ENCODE results near the gene KHK. TPM values are rescaled to one million over a fixed set of nuclear protein-coding genes. Genes with fewer than 3 reads are reported as not detected.

KHK gene
- total and polyA plus RNA-seq, 3 experiments from 2014 or later = 6.5 to 17.8 (median 14.5) TPM

- POLR2A ChIA-PET = interaction anchor here (1.9 to 2.6 kb wide), 2 partner anchors 11 to 64 kb away, joined by 5 to 27 read pairs; partner anchors contain the start of genes ABHD1 and OST4
- Mint-ChIP-seq H3K27ac (peak overlapping the region; percentile 76 to 98 (median 96)), H3K4me3 (peak overlapping the region; percentile 89 to 97 (median 94)), H3K27me3 (peaks cover 0 to 2% of the 10 kb centered on the region in 2 donors), H3K9me3 (peaks cover 0 to 2% (median 0%) of the 10 kb centered on the region in 5 donors), H3K36me3 (peaks cover 0 to 37% (median 0%) of the 10 kb centered on the region in 3 donors), H3K4me1 (peaks cover 19 to 31% (median 21%) of the 10 kb centered on the region in 3 donors)
- H3K4me1 ChIP-seq (ENCODE audit: insufficient read depth, low read length) = peaks cover 15% of the 10 kb centered on the region
- H3K9me3 ChIP-seq (ENCODE audit: low read length) = no peaks in the 10 kb centered on the region
- no peaks in the 10 kb centered on the region for H3K27me3 ChIP-seq (ENCODE audit: insufficient read depth, low read length, poor library complexity, severe bottlenecking)
- DNase-seq = no peak
- CTCF ChIA-PET = interaction anchor here (2.0 to 3.6 kb wide), 2 partner anchors 11 to 48 kb away, joined by 6 to 24 read pairs; partner anchors contain the start of genes ABHD1 and KHK
- peak overlapping the region; percentile 86 for H3K4me3 ChIP-seq (ENCODE audit: low read length)
- peaks cover 15% of the 10 kb centered on the region for H3K36me3 ChIP-seq (ENCODE audit: insufficient read depth, low read length)
- H3K27ac ChIP-seq (ENCODE audit: low read depth, low read length) = peak overlapping the region; percentile 91
Measured at GRCh38 chr2:27134781-27135477, 48.4 kb downstream of the KHK start.

- Mint-ChIP-seq H3K27ac (peak overlapping the region in 4 of 8 donors; percentile 72 to 98 (median 80)), H3K9me3 (peaks cover 0 to 2% (median 0%) of the 10 kb centered on the region in 5 donors), H3K36me3 (peaks cover 0 to 32% (median 0%) of the 10 kb centered on the region in 3 donors), H3K4me3 (peak overlapping the region; percentile 23 to 97 (median 93)), H3K4me1 (peaks cover 19 to 31% (median 21%) of the 10 kb centered on the region in 3 donors), H3K27me3 (peaks cover 0 to 2% of the 10 kb centered on the region in 2 donors)
- POLR2A ChIA-PET = no interaction called here
- Histone ChIP-seq H3K36me3 (ENCODE audit: insufficient read depth, low read length) (peaks cover 15% of the 10 kb centered on the region), H3K4me1 (ENCODE audit: insufficient read depth, low read length) (peaks cover 15% of the 10 kb centered on the region), H3K27ac (ENCODE audit: low read depth, low read length) (no peak overlapping the region), H3K4me3 (ENCODE audit: low read length) (no peak overlapping the region), H3K9me3 (ENCODE audit: low read length) (no peaks in the 10 kb centered on the region), H3K27me3 (ENCODE audit: insufficient read depth, low read length, poor library complexity, severe bottlenecking) (no peaks in the 10 kb centered on the region)
- DNase-seq = no peak
- CTCF ChIA-PET = interaction anchor here (3.6 kb wide), 1 partner anchor 11 kb away, joined by 24 read pairs; the partner anchor contains the start of gene ABHD1
Measured at GRCh38 chr2:27135478-27135955, 48.9 kb downstream of the KHK start.

GRCh38 chr2:27136751-27137150, 50.2 kb downstream of the KHK start:
- ChIA-PET POLR2A (no interaction called here), CTCF (interaction anchor here (1.2 kb wide), 1 partner anchor 12 kb away, joined by 4 read pairs; no protein-coding TSS in a partner anchor)
- Histone ChIP-seq H3K4me1 (ENCODE audit: insufficient read depth, low read length) (peaks cover 15% of the 10 kb centered on the region), H3K27me3 (ENCODE audit: insufficient read depth, low read length, poor library complexity, severe bottlenecking) (no peaks in the 10 kb centered on the region), H3K9me3 (ENCODE audit: low read length) (no peaks in the 10 kb centered on the region), H3K36me3 (ENCODE audit: insufficient read depth, low read length) (peaks cover 5% of the 10 kb centered on the region), H3K4me3 (ENCODE audit: low read length) (no peak overlapping the region), H3K27ac (ENCODE audit: low read depth, low read length) (no peak overlapping the region)
- Mint-ChIP-seq H3K36me3 (peaks cover 0 to 20% (median 0%) of the 10 kb centered on the region in 3 donors), H3K27ac (peak overlapping the region in 1 of 8 donors; percentile 71), H3K4me1 (peaks cover 16 to 27% (median 19%) of the 10 kb centered on the region in 3 donors), H3K4me3 (no peak overlapping the region), H3K9me3 (peaks cover 0 to 2% (median 0%) of the 10 kb centered on the region in 5 donors), H3K27me3 (peaks cover 0 to 2% of the 10 kb centered on the region in 2 donors)
- DNase-seq = no peak

GRCh38 chr2:27137322-27137935, 50.9 kb downstream of the KHK start:
- no peak overlapping the region for H3K4me3 Mint-ChIP-seq
- POLR2A ChIA-PET = no interaction called here
- H3K9me3 Mint-ChIP-seq = peaks cover 0 to 2% (median 0%) of the 10 kb centered on the region in 5 donors
- no peaks in the 10 kb centered on the region for H3K36me3 ChIP-seq (ENCODE audit: insufficient read depth, low read length)
- H3K27me3 Mint-ChIP-seq = peaks cover 0 to 2% of the 10 kb centered on the region in 2 donors
- H3K4me1 ChIP-seq (ENCODE audit: insufficient read depth, low read length) = peaks cover 15% of the 10 kb centered on the region
- H3K9me3 ChIP-seq (ENCODE audit: low read length) = no peaks in the 10 kb centered on the region
- H3K4me3 ChIP-seq (ENCODE audit: low read length) = no peak overlapping the region
- no peak for DNase-seq
- no peaks in the 10 kb centered on the region for H3K27me3 ChIP-seq (ENCODE audit: insufficient read depth, low read length, poor library complexity, severe bottlenecking)
- peaks cover 0 to 16% (median 0%) of the 10 kb centered on the region in 3 donors for H3K36me3 Mint-ChIP-seq
- peak overlapping the region in 1 of 8 donors; percentile 17 for H3K27ac Mint-ChIP-seq
- CTCF ChIA-PET = interaction anchor here (1.2 kb wide), 1 partner anchor 13 kb away, joined by 4 read pairs; no protein-coding TSS in a partner anchor
- peaks cover 15 to 23% (median 15%) of the 10 kb centered on the region in 3 donors for H3K4me1 Mint-ChIP-seq
- no peak overlapping the region for H3K27ac ChIP-seq (ENCODE audit: low read depth, low read length)

- peaks cover 0 to 2% of the 10 kb centered on the region in 2 donors for H3K27me3 Mint-ChIP-seq
- H3K4me3 ChIP-seq (ENCODE audit: low read length) = no peak overlapping the region
- CTCF ChIA-PET = no interaction called here
Measured at GRCh38 chr2:27138111-27138510, 51.5 kb downstream of the KHK start.

GRCh38 chr2:27139310-27139709, 52.7 kb downstream of the KHK start, which contains the start of gene PRR30:
PRR30 (minus strand) TSS chr2:27139410; CDS start chr2:27138329, 1,081 bp downstream.
- peaks cover 0 to 7% (median 0%) of the 10 kb centered on the region in 3 donors for H3K4me1 Mint-ChIP-seq
- peaks cover 0 to 5% of the 10 kb centered on the region in 2 donors for H3K27me3 Mint-ChIP-seq
- H3K9me3 ChIP-seq (ENCODE audit: low read length) = no peaks in the 10 kb centered on the region
- H3K4me1 ChIP-seq (ENCODE audit: insufficient read depth, low read length) = no peaks in the 10 kb centered on the region
- ChIA-PET CTCF (no interaction called here), POLR2A (no interaction called here)
- H3K27ac ChIP-seq (ENCODE audit: low read depth, low read length) = no peak within 1 kb of the TSS
- peak within 1 kb of the TSS in 2 of 7 donors; percentile 15 to 32 for H3K4me3 Mint-ChIP-seq
- H3K36me3 ChIP-seq (ENCODE audit: insufficient read depth, low read length) = no peaks in the 10 kb centered on the region
- peak within 1 kb of the TSS in 2 of 8 donors; percentile 17 to 69 for H3K27ac Mint-ChIP-seq
- DNase-seq = no peak
- H3K27me3 ChIP-seq (ENCODE audit: insufficient read depth, low read length, poor library complexity, severe bottlenecking) = no peaks in the 10 kb centered on the region
- no peak within 1 kb of the TSS for H3K4me3 ChIP-seq (ENCODE audit: low read length)
- peaks cover 0 to 6% (median 4%) of the 10 kb centered on the region in 5 donors for H3K9me3 Mint-ChIP-seq
- peaks cover 0 to 5% (median 2%) of the 10 kb centered on the region in 3 donors for H3K36me3 Mint-ChIP-seq

More at GRCh38 chr2:27138111-27138510, 51.5 kb downstream of the KHK start:
- Mint-ChIP-seq H3K27ac (peak overlapping the region in 1 of 8 donors; percentile 17), H3K36me3 (peaks cover 0 to 9% (median 4%) of the 10 kb centered on the region in 3 donors), H3K4me3 (peak overlapping the region in 1 of 7 donors; percentile 5), H3K9me3 (peaks cover 0 to 5% (median 2%) of the 10 kb centered on the region in 5 donors), H3K4me1 (peaks cover 8 to 16% (median 8%) of the 10 kb centered on the region in 3 donors)
- Histone ChIP-seq H3K4me1 (ENCODE audit: insufficient read depth, low read length) (peaks cover 8% of the 10 kb centered on the region), H3K9me3 (ENCODE audit: low read length) (no peaks in the 10 kb centered on the region), H3K27ac (ENCODE audit: low read depth, low read length) (no peak overlapping the region), H3K36me3 (ENCODE audit: insufficient read depth, low read length) (no peaks in the 10 kb centered on the region), H3K27me3 (ENCODE audit: insufficient read depth, low read length, poor library complexity, severe bottlenecking) (no peaks in the 10 kb centered on the region)
- POLR2A ChIA-PET = no interaction called here
- DNase-seq = no peak

GRCh38 chr2:27143285-27143684, 56.7 kb downstream of the KHK start:
- H3K27me3 Mint-ChIP-seq = peaks cover 10 to 13% of the 10 kb centered on the region in 2 donors
- peaks cover 0 to 4% (median 4%) of the 10 kb centered on the region in 5 donors for H3K9me3 Mint-ChIP-seq
- DNase-seq = no peak
- no peaks in the 10 kb centered on the region for H3K27me3 ChIP-seq (ENCODE audit: insufficient read depth, low read length, poor library complexity, severe bottlenecking)
- H3K4me3 Mint-ChIP-seq = no peak overlapping the region
- H3K27ac ChIP-seq (ENCODE audit: low read depth, low read length) = no peak overlapping the region
- CTCF ChIA-PET = interaction anchor here (0.7 kb wide), 1 partner anchor 56 kb away, joined by 3 read pairs; the partner anchor contains the start of gene KHK
- H3K36me3 Mint-ChIP-seq = peaks cover 0 to 5% (median 0%) of the 10 kb centered on the region in 3 donors
- H3K4me3 ChIP-seq (ENCODE audit: low read length) = no peak overlapping the region
- H3K4me1 Mint-ChIP-seq = no peaks in the 10 kb centered on the region
- H3K4me1 ChIP-seq (ENCODE audit: insufficient read depth, low read length) = no peaks in the 10 kb centered on the region
- no peaks in the 10 kb centered on the region for H3K36me3 ChIP-seq (ENCODE audit: insufficient read depth, low read length)
- POLR2A ChIA-PET = no interaction called here
- no peak overlapping the region for H3K27ac Mint-ChIP-seq
- H3K9me3 ChIP-seq (ENCODE audit: low read length) = no peaks in the 10 kb centered on the region
